Activated naive CD8-positive, alpha-beta T cell treated with anti-CD3 and anti-CD28 coated beads, Interleukin-2, amount 10 ng/mL, durations not matched to agents 7 days and 5 days (primary cell): ENCODE measurements around the gene C12orf43. TPM values are rescaled to one million over a fixed set of nuclear protein-coding genes. Genes with fewer than 3 reads are reported as not detected.

Source experiments
- ATAC-seq: fragments of 150-1000 bp; cut with Tn5 transposase; one replicate; pipeline ENCODE4 v1.10.0; 2021; ENCODE audit warnings: low read depth, moderate library complexity
- POLR2A ChIA-PET: fragments of 350-600 bp; sonication (Branson Sonifier 250); formaldehyde crosslinking; loops from one replicate; lab custom pipeline; 2021; ENCODE audit warnings: antibody characterized with exemption; lab: Charles Lee
- DNase-seq: peaks from one replicate; pipeline ENCODE4 v3.0.0; 2021
- H3K27ac Mint-ChIP-seq: one replicate; pipeline ENCODE4 v1.8.0; 2022; ENCODE audit warnings: mild to moderate bottlenecking, mixed read lengths
- H3K27me3 Mint-ChIP-seq: one replicate; pipeline ENCODE4 v1.8.0; 2022; ENCODE audit warnings: mild to moderate bottlenecking, moderate library complexity, mixed read lengths
- H3K36me3 Mint-ChIP-seq: one replicate; pipeline ENCODE4 v1.8.0; 2021; ENCODE audit warnings: mild to moderate bottlenecking, mixed read lengths
- H3K4me1 Mint-ChIP-seq: one replicate; pipeline ENCODE4 v1.8.0; 2021; ENCODE audit warnings: mixed read lengths
- H3K4me3 Mint-ChIP-seq: one replicate; pipeline ENCODE4 v1.8.0; 2022; ENCODE audit warnings: mild to moderate bottlenecking, moderate library complexity, mixed read lengths
- H3K9me3 Mint-ChIP-seq: one replicate; pipeline ENCODE4 v1.8.0; 2021; ENCODE audit warnings: mixed read lengths
- total RNA-seq, 2 experiments: library from RNA; stranded (reverse); gene quantifications; one replicate each; pipeline ENCODE4 v1.2.3, GENCODE V29; 2021

Gene C12orf43
- total RNA-seq, 2 experiments from 2014 or later = 15.7 to 16.1 TPM

DNA sequence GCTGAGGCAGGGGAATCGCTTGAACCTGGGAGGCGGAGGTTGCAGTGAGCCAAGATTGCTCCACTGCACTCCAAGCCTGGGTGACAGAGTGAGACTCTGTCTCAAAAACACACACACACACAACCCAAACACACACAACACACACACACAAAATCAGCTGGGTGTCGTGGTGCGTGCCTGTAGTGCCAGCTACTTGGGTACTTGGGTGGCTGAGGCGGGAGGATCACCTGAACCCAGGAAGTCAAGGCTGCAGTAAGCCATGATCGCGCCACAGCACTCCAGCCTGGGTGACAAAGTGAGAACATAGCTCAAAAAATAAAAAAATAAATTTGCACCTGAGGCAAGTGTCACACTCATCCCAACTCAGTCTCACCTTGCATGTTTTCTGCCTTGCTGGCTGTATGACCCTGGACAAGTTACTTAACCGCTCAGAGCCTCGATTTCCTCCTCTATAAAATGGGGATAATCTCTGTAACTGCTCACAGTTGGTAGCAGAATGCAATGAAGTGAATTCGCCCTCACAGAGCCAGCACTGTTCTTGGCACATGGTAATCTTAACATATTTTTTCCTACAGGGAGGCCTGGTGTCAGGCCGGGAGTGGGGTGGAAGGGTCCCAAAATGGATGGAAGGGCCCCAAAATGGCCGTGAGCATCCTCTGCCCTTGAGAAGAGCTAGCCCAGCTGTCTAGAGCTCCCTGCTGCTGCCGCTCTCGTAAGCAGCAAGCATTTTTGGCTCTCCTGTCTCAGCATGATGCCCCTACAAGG lies 38.6 kb downstream of the C12orf43 start:
- H3K9me3 Mint-ChIP-seq = no peaks in the 10 kb centered on the region
- H3K27me3 Mint-ChIP-seq = no peaks in the 10 kb centered on the region
- POLR2A ChIA-PET = no interaction called here
- no peak for DNase-seq
- no peaks in the 10 kb centered on the region for H3K36me3 Mint-ChIP-seq
- H3K4me3 Mint-ChIP-seq = no peak overlapping the region
- no peak for ATAC-seq
- H3K4me1 Mint-ChIP-seq = no peaks in the 10 kb centered on the region
- no peak overlapping the region for H3K27ac Mint-ChIP-seq

DNA sequence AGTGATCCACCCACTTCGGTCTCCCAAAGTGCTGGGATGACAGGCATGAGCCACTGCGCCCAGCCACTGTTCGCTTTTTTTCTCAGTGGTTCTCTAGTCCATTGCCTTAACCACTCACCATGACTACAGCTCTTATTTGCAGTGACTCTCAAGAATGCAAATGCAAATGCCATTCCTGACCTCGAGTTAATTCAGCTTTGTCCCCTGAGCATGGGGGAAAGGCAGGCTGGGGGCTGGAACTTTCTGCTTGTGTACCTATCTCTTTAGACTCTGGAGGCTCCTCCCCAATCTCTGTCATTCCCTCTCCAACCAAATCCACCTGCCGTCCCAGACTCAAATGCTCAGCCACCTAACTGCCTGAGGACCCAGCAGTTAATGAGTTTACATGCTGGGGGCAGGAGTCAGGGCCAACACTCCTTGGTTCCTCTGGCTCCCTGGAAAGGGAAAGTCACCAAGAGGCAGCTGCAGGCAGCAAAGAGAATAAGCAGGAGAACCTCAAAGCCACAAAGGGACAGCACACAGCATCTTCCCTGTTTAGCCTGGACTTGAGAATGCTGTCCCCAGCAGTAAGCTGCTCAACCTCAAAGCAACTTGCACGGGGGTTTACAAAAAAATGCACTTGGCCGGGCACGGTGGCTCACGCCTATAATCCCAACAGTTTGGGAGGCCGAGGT lies 43.3 kb downstream of the C12orf43 start:
- POLR2A ChIA-PET = no interaction called here
- Mint-ChIP-seq H3K36me3 (no peaks in the 10 kb centered on the region), H3K4me1 (no peaks in the 10 kb centered on the region), H3K27me3 (peaks cover 2% of the 10 kb centered on the region), H3K27ac (no peak overlapping the region), H3K9me3 (no peaks in the 10 kb centered on the region), H3K4me3 (no peak overlapping the region)
- DNase-seq (no peak), ATAC-seq (no peak)

DNA sequence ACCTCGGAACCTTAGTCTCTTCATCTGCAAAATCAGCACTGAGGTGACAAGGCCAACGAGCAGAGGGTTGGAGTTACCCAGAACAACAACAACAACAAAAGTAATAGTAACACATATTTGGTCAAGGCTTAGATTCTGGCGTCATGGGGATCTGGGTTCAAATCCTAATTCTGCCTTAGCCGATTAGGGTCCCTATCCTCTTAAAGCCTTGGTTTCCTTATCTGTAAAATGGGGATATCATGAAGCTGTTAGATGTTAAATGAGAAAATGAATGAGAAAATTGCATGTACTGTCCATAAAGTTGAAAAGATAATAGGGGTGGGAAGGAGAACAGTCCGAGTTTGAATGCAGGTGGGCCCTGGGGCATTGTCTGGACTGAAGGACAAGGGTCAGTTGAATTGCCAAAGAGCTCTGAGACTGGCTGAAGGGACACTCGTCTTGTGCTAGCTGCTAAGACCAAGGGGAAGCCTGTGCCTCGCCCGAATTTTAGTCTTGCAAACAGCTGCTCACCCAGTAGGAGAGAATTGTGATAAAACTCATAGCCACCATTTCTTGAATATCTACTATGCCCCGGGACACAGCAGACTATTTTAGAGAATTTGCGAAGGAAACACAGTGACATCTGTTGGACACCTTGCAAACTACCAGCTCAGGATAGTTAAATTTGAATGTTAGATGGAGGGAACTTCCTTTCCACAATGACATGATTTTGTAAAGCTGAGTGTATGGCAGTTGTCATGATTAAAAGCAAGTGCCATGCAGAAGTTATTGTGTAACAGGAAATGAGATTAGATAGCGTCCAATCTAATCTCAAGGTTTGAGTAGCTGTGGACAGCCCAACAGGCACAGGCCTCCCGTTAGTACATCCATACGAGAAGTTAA lies 44.7 kb downstream of the C12orf43 start:
- no peaks in the 10 kb centered on the region for H3K4me1 Mint-ChIP-seq
- peak; percentile 89 for ATAC-seq
- H3K4me3 Mint-ChIP-seq = no peak overlapping the region
- H3K27me3 Mint-ChIP-seq = peaks cover 2% of the 10 kb centered on the region
- POLR2A ChIA-PET = interaction anchor here (1.0 kb wide), 1 partner anchor 12 kb away, joined by 4 read pairs; no protein-coding TSS in a partner anchor
- no peaks in the 10 kb centered on the region for H3K9me3 Mint-ChIP-seq
- no peak overlapping the region for H3K27ac Mint-ChIP-seq
- no peak for DNase-seq
- H3K36me3 Mint-ChIP-seq = no peaks in the 10 kb centered on the region

- DNase-seq = no peak
- Mint-ChIP-seq H3K36me3 (no peaks in the 10 kb centered on the region), H3K4me1 (no peaks in the 10 kb centered on the region), H3K4me3 (no peak overlapping the region), H3K27me3 (peaks cover 2% of the 10 kb centered on the region), H3K27ac (no peak overlapping the region), H3K9me3 (no peaks in the 10 kb centered on the region)
- POLR2A ChIA-PET = interaction anchor here (1.0 kb wide), 1 partner anchor 15 kb away, joined by 3 read pairs; no protein-coding TSS in a partner anchor
- ATAC-seq = no peak
These were observed 46.0 kb downstream of the C12orf43 start for GRCh38 chr12:120970310-120970709.

DNA sequence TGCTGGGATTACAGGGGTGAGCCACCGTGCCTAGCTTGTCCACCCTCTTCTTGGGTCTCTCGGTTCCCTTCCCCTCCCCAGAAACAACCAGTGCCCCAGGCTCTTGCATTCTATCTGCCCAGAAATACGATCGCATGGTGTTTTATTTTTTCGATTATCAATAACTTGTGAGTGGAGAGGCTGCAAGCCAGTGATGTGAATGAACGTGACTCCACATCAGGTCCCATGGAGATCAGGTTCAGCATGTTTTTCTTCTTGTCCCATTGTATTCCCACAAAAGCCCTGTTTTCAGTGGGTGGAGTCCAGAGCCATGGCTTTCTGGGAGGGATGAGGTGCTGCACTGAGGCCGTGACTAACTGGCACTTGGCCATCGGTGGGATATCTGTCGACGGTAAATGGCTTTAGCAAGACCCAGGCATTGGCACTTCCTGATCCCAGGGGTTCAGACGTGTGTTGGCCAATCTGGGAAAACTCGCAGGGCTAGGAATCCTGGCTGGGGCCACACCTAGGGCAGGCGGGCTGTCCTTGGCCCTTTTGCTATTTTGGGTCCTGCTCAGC lies 50.7 kb downstream of the C12orf43 start:
- POLR2A ChIA-PET = interaction anchor here (0.6 kb wide), 1 partner anchor 286 kb away, joined by 4 read pairs; no protein-coding TSS in a partner anchor
- Mint-ChIP-seq H3K27ac (no peak overlapping the region), H3K4me3 (no peak overlapping the region), H3K36me3 (no peaks in the 10 kb centered on the region), H3K4me1 (peaks cover 5% of the 10 kb centered on the region), H3K27me3 (peaks cover 6% of the 10 kb centered on the region), H3K9me3 (no peaks in the 10 kb centered on the region)
- ATAC-seq (no peak), DNase-seq (no peak)

DNA sequence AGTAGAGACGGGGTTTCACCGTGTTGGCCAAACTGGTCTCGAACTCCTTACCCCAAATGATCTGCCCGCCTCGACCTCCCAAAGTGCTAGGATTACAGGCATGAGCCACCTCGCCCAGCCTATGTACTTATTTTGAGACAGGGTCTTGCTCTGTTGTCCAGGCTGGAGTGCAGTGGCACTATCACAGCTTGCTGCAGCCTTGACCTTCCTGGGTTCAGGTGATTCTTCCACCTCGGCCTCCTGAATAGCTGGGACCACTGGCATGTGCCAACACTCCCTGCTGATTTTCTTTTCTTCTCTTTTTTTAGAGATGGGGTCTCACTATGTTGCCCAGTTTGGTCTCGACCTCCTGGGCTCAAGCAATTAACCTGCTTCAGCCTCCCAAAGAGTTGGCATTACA lies 52.0 kb downstream of the C12orf43 start:
- no peak for ATAC-seq
- peaks cover 14% of the 10 kb centered on the region for H3K4me1 Mint-ChIP-seq
- H3K36me3 Mint-ChIP-seq = no peaks in the 10 kb centered on the region
- DNase-seq = no peak
- POLR2A ChIA-PET = no interaction called here
- H3K27ac Mint-ChIP-seq = no peak overlapping the region
- H3K4me3 Mint-ChIP-seq = no peak overlapping the region
- peaks cover 4% of the 10 kb centered on the region for H3K27me3 Mint-ChIP-seq
- no peaks in the 10 kb centered on the region for H3K9me3 Mint-ChIP-seq

- Mint-ChIP-seq H3K4me1 (peaks cover 17% of the 10 kb centered on the region), H3K9me3 (no peaks in the 10 kb centered on the region), H3K27me3 (peaks cover 4% of the 10 kb centered on the region), H3K27ac (no peak overlapping the region), H3K4me3 (no peak overlapping the region), H3K36me3 (no peaks in the 10 kb centered on the region)
- POLR2A ChIA-PET = no interaction called here
- ATAC-seq (no peak), DNase-seq (no peak)
These were observed 53.7 kb downstream of the C12orf43 start for GRCh38 chr12:120962532-120963020.

DNA sequence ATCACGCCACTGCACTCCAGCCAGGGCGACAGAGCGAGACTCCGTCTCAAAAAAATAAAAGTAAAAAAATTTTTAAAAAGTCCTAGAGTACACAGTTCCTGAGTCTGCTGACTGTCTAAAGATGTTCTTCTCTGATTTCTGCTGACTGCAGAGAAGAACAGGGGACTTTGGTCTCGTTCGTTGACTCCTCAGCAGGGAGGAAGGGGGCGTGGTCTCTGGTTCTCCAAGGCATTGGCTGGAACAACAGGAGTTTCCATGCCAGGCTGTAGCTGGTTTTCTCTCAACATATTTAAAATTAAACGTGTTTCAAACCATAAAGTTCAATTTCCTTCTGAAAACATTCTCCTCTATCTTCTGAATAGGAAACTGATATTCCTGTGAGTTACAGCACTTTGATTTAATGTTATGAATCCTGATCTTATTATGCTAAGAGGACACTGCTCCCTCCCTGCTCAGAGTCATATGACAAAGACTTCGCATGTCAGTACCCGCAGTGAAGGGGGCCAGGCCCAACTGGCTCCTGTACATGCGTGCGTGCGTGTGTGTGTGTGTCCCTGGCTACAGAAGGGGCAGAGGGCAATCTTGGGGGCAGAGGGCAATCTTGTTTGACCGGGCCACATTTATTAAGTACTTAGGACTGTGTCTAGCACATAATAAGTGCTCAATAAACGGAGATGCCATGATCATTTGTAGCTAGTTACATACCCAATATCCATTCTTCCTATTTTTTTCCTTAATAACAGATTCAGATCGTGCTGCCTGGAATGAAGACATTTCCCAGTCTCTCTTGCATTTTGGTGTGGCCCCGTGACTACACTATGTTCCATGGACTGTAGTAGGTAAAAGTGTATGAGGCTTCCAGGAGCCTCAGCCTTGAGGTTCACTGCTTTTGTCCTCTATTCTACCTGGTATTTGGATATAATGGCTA lies 54.4 kb downstream of the C12orf43 start:
- POLR2A ChIA-PET = no interaction called here
- H3K36me3 Mint-ChIP-seq = no peaks in the 10 kb centered on the region
- H3K9me3 Mint-ChIP-seq = no peaks in the 10 kb centered on the region
- peaks cover 9% of the 10 kb centered on the region for H3K27me3 Mint-ChIP-seq
- H3K27ac Mint-ChIP-seq = no peak overlapping the region
- ATAC-seq (no peak), DNase-seq (no peak)
- no peak overlapping the region for H3K4me3 Mint-ChIP-seq
- H3K4me1 Mint-ChIP-seq = peaks cover 17% of the 10 kb centered on the region

DNA sequence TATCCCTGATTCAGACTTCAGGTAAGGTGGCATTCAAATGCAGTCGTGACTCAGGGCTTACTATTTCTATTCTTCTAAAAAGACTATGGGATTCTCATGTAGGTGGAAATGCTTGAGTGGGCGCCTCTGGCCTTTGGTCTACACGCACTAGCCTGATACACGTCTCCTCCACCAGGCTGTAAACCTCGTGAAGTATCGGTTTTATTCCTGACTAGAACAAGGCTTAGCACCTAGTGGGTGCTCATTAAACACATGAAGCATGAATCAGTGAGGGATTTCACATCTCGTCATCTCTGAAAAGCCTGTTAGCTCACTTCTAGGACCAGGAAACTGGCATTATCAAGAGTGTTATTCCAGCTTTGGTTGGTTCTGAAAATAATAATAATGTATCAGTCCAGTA lies 55.6 kb downstream of the C12orf43 start:
- no peak for ATAC-seq
- no peak overlapping the region for H3K4me3 Mint-ChIP-seq
- no peak for DNase-seq
- peaks cover 17% of the 10 kb centered on the region for H3K4me1 Mint-ChIP-seq
- H3K36me3 Mint-ChIP-seq = no peaks in the 10 kb centered on the region
- peaks cover 12% of the 10 kb centered on the region for H3K27me3 Mint-ChIP-seq
- POLR2A ChIA-PET = interaction anchor here (0.9 kb wide), 1 partner anchor 58 kb away, joined by 4 read pairs; no protein-coding TSS in a partner anchor
- no peaks in the 10 kb centered on the region for H3K9me3 Mint-ChIP-seq
- H3K27ac Mint-ChIP-seq = no peak overlapping the region

GRCh38 chr12:120959111-120959878 lies 57.0 kb downstream of the C12orf43 start:
- Mint-ChIP-seq H3K27me3 (peaks cover 12% of the 10 kb centered on the region), H3K9me3 (no peaks in the 10 kb centered on the region), H3K27ac (peak overlapping the region; percentile 54), H3K36me3 (no peaks in the 10 kb centered on the region), H3K4me3 (peak overlapping the region; percentile 56), H3K4me1 (peaks cover 17% of the 10 kb centered on the region)
- DNase-seq = no peak
- POLR2A ChIA-PET = interaction anchor here (0.6 to 1.2 kb wide), 4 partner anchors 12 to 842 kb away, joined by 3 to 4 read pairs (median 4); partner anchors contain the start of gene RNU4-2
- ATAC-seq = no peak

DNA sequence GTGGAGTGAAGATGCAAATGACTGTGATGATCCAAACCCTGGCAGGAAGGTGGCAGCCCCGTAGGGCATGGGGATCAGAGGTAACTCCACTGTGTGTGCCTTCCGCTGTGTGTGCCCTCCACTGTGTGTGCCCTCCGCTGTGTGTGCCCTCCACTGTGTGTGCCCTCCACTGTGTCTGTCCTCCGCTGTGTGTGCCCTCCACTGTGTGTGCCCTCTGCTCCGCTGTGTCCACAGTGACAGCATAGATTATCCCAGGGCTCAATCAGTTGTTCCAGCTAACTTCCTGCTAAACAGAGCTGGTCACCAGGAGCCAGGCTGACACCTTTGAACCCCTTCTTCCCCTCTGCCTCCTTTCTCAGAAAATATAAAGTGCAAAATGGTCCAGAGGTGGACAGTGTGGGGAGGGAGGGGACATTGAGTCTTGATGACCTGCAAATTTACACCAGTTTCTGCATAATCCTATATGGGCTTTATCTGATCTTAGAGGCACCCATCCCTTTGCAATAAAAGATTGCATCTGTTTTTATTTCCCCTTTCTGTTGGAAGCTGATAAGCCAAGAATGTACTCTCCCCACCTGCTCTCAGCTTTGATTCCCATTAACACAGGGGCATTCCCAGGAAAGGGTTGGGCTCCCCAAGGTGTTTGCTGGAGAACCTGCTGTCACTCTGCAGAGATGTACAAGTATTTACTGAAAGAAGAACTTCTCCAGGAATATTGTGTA lies 59.5 kb downstream of the C12orf43 start:
- Mint-ChIP-seq H3K27ac (no peak overlapping the region), H3K9me3 (no peaks in the 10 kb centered on the region), H3K27me3 (peaks cover 8% of the 10 kb centered on the region), H3K4me1 (peaks cover 13% of the 10 kb centered on the region), H3K36me3 (no peaks in the 10 kb centered on the region), H3K4me3 (no peak overlapping the region)
- ATAC-seq = no peak
- no peak for DNase-seq
- POLR2A ChIA-PET = no interaction called here
